NCI-H2081 (cell line): Measurements from ENCODE around the gene PTPRR.

Source experiments
- DNase-seq, 2 experiments: peaks; one replicate each; lab custom pipeline; 2025; lab: John Stamatoyannopoulos, UW

Gene PTPRR

DNA sequence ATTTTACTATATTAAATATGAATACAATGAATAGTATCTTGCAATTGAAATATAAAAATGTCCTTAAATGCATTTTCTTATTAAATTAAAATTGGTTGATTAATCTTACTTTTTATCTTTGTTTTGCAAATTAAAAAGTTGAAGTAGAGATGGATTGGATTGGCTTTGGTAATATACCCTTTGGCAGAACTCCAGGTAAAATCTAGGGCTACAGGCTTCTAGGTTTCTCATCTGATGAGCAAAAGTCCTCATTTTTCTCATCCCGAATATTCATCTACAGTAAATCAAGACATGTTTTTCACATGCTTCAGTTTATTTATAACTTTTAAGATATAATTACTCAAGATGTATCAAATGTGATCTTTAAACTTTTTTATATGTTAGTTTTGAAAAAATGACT lies 2.2 kb downstream of the PTPRR start:
- DNase-seq, result no peak

DNA sequence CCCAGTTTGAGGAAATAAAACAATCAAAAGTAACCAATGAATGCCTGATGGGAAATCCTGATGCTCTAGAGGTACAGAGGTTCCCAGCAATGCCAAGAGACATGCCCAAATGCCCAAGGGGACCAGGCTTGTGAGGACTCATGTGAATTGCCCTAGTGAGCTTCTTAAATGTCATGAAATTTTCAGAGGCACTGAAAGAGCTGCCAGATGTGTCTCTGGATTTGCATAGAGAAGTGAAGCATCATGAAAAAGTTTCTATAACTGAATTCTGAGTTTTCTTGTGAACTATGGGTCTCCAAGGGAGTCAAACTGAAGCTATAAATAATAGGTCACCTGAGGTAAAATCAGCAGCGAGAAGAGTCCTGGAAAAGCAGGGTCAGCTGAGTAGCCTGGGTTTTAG lies 9.9 kb downstream of the PTPRR start:
- DNase-seq, result no peak

DNA sequence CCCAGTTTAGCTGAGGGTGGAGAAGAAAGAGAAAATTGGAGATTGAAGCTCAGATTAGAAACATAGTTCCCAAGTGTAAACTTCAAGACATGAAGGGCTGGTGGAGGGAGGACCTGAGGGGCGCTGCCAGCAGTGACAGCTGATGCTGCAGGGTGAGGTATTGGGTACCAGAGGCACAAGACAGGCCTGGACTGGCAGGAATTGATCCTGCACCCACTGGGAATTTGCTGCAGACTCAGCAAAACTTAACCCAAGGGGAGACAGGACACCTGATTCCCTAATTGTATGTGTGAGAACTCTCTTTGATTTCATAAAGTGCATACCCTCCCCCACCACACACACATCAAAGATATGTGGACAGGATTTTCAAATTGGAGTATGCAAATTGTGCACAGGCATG lies 11.6 kb downstream of the PTPRR start:
- DNase-seq, result no peak

DNA sequence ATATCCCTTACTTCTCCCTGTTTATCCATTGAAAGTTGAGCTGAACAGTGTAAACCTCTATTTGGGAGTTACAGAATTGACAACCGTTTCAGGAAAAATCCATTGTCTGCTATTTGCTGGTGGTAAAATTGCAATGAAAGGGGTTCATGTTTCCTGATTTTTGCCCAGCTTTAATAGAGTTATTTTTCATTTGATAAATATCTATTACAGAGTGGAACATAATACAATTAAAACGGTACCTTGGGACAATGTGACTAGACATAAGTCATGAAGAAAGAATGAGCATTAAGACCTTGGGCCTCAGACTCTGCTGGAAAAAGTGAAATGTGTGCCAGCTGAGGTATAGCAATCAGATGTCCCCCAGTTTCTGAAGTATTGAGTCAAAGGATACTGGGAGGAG lies 13.1 kb downstream of the PTPRR start:
- no peak for DNase-seq

DNA sequence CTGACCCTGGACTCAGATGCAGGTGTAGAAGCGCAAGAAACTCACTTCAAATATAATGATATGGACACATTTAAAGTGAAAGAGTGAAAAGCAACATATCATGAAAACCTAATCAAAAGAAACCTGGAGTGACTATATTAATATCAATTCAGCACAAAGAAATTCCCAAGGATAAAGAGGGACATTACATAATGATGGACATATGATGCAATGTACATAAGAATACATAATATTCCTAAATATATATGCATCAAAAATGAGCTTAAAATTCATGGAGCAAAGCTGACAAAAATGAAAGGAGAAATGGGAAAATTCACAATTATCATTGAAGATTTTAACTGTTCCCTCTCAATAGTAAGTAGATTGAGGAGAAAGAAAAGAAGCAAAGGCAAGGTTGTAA lies 24.6 kb downstream of the PTPRR start:
- DNase-seq, result no peak

DNA sequence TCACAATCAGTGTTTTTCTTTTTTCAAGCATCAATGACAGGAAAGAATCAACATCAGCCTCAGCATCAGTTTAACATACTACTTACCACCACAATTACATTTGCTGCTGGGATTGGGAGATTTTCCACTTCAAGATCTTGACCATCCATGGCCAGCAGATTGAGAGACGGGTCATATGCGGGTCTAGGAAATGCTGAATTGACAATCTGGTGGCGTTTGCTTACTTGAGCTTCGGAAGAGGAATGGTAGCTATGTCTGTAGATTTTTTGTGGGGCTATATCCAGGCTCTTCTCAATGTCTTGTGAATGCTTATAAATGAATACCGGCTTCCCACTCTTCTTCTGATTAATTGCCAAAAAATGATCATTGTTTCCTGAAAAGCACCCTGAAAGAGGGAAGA lies 27.9 kb downstream of the PTPRR start:
- no peak for DNase-seq

DNA sequence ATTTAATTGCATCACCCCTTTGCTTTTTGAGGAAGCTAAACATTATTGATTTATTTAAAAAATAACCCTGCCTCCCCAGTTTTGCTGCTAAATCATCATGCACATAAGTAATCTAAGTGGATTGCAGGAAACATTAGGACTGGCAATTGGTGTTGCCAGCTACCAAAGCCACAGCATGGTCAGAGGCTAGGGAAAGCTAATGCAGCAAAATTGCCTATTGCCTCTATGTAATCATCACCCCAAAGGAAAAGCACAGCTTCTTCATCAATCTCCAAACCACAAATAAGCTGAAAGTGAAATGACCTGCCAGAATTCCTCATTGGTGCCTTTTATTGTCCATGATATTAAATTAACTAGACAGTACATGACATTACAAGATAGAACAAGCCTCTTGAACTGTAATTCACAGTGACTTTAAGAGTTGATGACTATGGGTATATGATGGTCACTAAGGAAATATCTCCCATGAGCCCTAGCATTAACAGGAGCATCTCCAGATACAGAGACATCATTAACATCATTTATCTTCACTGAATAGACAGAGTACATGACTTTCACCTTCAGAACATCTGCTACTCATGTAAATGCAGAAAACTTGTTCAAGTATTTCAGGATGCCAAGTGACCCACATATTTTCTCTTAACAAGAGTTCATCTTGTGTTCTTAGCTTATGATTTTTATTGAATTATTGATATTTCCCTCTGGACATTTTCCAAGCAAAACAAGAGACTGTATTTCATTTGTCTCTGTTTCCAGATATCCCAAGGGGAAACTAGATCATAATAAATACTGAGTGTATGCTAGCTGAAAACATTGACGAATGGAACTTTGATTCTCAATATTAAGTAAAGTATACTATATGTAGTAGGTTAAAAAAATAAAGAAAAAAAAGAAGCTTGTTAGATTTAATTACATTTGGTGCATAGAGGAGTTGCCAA lies 29.4 kb downstream of the PTPRR start:
- no peak for DNase-seq

DNA sequence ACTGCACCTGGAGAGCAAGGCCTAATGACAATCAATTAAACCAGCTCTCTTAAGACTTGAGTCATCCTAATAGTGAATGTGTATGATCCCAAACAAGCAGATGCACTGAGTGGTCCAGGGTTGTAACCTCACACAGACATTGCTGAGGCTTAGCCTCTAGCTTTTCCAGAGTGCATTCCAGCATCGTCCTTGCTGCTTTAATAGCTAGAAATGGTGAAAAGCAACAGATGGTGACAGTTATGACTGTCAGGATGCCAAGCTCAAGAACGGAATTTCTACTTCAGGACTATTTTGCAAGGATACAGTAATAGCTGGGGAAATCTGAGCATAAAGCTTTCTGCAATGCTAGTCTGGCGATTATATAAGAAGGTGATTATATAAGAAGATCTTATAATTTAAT lies 34.6 kb downstream of the PTPRR start:
- no peak for DNase-seq

DNA sequence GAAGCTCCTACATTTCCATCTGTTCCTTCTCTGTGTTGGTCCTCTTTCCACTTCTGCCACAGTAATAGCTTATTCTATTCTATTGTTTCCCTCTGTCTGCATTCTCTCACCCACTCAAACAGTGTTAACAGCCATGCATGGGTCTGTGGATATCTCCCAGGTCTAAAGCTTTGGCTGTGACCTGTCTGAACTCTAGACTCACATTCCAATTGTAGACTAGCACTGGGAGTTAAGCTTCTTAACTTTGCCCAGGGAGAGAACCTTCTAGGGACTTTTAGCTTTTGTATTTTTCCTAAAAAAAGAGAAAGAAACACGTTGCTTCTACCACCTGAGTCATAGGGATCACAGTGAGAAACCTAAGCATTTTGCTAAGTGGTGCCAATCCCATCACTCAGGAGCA lies 36.7 kb downstream of the PTPRR start:
- no peak for DNase-seq

DNA sequence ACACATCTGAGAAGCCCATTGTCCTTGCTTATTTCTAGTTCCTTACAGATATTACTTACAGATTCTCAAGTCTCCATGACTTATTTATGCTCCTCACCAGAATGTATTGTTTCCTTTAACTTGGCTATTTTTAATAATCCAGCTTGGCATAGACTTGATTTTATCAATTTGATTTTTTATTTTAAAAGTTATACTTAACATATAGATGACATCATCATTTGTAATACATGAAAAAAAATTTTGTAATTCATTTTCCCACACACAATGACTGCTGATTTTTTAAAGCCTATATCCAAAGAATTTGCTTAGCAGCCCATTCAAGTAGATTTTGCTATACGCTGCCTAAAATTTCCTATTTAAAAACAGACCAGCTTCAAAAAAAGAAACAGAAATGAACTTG lies 39.8 kb downstream of the PTPRR start:
- DNase-seq, result no peak

DNA sequence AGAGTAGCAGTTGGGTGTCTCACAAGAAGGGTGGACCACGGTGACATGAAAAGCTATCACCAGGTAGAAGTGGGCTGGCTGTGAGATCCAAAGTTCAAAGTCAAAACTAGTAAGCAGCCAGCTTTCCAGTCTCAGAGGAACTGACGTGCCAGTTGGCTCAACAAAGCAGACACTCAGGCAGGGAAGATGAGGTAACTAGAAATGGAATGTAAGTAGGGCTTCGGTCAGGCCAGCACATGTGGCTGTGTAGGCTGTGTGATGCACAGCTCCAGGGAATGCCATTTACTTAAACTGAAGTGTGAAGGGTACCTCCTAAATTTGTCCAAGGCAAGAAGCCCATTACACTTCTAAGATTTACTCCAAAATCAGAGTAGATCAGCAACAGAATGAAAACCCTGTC lies 43.6 kb downstream of the PTPRR start:
- DNase-seq, result no peak

DNA sequence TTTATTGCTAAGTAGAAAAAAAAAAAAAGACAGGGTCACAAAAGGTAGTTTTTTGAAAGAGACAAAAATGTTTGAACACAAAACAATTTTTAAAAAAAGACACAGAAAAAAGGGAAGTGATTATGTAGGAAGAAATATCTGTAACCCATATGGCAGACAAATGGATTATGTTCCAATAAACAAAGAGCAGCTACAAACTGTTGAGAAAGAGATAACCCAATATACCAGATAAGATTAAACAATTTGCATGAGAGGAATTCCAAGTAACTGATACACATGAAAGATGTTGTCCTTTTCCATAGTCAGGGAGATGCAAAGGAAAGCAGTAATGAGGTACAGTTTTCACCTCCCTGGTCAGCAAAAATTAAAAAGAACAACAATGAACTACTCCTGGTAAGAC lies 44.9 kb downstream of the PTPRR start:
- DNase-seq, result no peak

DNA sequence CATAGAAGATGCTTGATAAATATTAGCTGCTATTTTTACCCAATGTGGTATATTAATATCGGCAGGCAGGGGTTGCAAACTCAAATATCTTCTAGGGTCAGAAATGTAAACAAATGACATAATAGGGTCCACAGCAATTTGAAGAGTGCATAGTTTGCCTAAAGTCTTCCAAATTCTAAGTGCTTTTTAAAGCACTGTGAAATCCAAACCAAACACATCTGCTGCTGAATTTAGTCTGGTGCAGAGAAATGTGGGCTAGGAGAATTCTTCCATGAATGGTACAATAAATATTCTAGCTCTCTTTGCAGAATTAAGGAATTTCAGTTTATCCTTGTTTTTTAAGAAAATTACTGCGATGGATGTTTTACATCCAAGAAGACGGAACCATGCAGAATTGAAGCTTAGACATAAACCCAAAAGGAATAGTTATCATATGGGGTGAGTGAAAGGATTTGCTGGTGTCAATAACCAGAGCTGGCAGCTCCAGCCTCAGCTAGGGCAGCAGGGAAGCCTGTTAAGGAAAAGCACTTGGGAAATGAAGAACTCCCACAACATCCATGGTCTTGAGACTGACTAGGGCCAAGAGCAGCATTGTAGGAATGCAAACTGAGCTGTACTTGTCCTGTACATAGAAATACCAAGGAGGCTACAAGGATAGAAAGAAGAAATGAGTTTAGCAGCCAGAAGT lies 65.5 kb downstream of the PTPRR start:
- no peak for DNase-seq

DNA sequence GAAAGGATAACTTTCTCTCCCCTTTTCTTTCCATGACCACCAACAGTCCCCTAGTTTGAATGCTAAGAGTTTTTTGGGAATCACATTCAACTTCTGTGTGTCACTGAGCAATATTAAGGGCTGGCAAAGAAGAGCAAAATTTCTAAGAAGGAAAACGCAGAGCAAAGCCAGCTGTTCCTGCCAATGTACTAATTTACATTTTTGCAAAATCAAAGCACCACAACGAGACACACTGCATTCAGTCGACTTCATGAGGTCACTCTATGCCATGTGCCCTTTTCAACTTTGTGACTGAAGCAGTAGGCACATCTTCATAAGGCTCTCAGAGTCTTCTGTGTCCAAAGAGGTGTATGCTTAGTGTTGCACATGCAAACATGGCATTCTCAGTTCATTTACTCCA lies 66.4 kb downstream of the PTPRR start:
- no peak for DNase-seq

DNA sequence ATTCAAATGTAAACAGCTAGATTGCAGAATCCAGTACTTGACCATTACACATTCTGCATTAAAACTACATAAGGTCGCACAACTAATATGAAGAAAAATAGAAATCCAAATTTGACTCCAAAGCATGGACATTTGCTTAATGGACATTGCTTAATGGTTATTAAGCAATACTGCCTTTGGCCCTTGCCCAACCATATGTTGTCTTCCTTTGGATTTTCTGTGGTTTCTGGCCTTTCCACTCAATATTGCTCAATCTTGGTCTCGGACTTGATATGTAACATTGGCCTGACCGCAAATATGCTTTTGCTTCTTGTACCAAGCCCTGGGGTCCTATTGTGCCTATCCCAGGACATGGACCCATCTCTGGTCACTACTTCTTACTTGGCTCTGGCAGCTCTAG lies 67.2 kb downstream of the PTPRR start:
- DNase-seq, result no peak

DNA sequence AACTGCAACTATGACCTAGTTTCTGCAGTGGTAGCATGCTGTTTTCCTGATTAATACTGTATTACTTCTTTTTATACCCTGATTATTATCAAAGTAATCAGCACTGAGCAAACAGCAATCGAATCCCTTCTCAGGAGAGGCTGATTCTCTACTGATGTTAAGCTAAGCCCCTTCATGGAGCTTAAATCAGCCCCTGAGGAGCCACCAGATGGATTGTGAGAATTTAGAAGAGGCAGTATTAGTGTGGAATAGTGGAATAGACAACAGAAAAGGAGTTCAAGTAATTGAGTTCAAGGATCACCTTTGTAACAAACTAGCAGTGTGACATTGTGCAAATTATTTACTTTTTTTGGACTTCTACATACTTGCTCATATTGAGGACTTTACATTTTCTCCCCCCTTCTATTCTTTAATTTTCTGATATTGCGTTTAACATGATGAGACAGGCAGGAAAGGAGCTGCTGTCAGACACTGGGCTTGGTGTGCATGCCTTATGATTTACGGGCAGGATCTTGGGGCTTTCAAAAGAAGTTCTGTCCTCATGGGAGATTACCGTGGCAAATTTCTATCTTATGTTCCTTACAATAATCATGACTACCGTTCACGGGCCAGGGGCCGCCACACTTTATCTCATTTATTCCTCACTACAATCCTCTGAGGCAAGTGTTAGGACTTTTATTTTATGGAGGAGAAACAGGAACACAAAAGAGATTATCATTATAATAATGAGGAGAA lies 68.0 kb downstream of the PTPRR start:
- DNase-seq, result no peak

DNA sequence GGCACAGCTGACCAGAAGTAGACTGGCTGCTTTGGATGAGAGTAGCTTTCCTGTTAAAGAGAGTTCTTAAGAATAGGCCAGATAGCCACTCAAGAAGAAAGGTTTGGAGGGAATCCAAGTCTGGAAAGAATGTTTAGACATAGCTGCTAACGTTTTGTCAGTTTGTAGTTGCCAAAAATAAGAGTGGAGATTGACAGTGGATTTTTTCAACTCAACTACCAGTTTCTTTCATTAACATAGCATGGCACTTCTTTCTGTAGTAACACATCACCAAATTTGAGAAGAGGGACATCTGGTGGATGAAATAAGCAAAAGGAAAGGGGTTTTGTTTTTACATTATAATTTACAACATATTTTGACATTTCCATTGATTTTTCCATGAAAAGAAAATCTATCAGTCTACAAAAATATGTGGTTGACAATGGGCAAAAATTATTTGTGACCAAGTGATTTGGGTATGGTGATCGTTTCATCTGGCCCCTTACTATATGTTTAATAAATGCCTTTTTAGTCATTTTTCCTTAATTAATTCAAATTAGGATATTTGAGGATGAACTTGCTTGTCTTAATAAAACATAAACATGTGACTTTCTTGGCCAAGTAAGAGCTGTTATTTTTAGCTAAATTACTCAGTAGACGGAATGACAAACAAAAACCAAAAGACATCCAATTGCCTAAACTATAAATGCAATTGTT lies 71.1 kb downstream of the PTPRR start:
- DNase-seq, result peak; percentile 7 to 10

DNA sequence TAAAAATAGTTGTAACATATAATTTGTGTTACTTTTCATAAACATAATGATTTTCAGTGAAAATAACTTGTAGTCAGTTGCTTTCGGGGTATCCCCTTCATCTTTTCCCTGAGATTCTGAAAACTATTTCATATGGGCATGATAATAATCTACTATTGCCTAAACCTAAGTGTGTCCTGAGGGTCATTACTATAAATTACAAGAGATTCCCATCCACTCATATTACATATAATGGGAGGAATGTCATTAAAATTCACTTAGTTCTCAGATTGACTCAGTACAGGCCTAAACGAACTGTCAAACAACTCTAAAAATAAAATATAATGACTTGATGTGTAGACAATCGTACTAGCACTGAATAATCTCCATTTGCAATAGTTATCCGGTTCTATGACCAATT lies 72.7 kb downstream of the PTPRR start:
- DNase-seq, result no peak

DNA sequence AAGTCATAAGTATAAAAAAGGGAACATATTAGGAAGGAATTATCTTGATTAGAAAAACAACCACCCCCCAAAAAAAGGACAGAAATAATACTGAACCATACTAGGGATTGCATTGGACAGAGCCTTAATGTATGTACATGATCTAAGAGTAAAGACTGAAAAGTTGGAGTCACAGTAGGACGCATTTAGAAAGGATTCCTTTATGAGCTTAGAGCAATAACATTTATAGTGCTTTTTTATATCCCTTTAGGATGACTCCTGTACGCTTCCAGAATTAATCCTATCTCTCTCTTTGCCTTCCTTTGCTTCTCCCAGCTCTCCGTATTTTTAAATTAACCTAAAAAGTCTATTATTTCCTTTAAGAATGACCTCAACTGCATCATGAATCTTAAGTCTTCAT lies 75.3 kb downstream of the PTPRR start:
- no peak for DNase-seq

DNA sequence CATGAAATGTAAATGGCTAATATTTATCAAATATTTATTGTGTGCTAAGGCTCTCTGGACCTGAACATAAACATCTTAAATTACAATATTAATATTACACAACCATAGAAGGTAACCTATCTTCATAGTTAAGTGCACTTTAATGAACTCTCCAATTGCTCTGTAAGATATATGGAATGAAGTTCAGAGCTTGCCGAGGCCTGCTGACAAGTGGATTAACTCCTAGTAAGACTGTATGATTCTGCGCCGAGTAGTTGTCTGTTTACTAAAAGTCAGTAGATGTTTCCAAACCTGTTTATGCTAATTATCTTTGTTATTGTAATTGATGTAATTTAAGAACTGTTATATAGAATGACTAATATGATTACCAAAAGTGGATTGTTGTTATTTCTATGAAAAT lies 77.2 kb downstream of the PTPRR start:
- no peak for DNase-seq

DNA sequence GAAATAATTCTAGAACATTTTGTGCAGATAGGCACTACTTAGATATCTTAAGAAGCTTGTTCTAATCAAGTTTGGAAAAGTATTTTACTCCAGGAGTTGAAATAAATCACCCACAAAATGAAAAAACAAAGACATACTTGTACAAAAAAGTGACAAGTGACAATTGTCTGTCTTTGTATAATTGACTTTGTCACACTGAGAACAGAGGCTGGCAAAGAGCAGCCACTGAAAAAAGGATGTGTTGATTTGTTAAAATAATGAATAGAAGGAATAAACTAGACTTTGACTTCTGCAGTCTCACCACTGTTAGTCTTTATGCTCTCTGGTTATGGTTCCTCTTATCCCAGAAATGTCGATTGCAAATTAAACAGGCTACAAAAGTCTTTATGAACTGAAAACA lies 77.6 kb downstream of the PTPRR start:
- DNase-seq, result no peak

DNA sequence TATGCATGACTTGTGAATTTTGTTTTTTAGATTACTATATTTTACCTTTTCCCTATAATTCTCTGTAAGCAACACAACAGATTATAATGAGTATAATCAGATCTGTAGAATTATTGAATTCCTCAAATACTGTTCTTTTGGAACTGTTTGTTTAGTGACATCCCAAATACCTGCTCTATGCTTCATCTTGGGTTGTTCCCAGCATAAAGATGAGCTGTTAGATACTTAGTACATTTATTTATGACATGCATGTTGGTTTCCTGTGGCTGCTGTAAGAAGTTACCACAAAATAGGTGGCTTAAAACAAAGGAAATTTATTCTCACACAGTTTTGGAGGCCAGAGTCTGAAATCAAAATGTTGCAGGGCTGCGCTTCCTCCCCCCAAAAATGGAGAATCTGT lies 78.4 kb downstream of the PTPRR start:
- no peak for DNase-seq
